IMR-90 (cell line): Measurements from ENCODE around the gene ISCA2.

ENCODE experiments used
- BHLHE40 ChIP-seq: fragments of 150-350 bp; IDR thresholded peaks from 2 replicates; pipeline ENCODE4 v1.6.1; 2016; ENCODE audit warnings: mild to moderate bottlenecking, low read depth, low read length
- CEBPB ChIP-seq: IDR thresholded peaks from 2 replicates; pipeline ENCODE4 v1.6.1; 2012; ENCODE audit warnings: low read depth, low read length, improper control_type of control experiment
- FOS ChIP-seq: fragments of 150-350 bp; IDR thresholded peaks from 2 replicates; pipeline ENCODE4 v1.6.1; 2016; ENCODE audit warnings: low read depth, low read length
- NFE2L2 ChIP-seq: fragments of 150-350 bp; IDR thresholded peaks from 2 replicates; pipeline ENCODE4 v1.6.1; 2016; ENCODE audit warnings: low read depth, mild to moderate bottlenecking, low read length
- POLR2A ChIP-seq: IDR thresholded peaks from 2 replicates; pipeline ENCODE4 v1.6.1; 2012; ENCODE audit warnings: mild to moderate bottlenecking, low read depth, low read length
- RAD21 ChIP-seq: IDR thresholded peaks from 2 replicates; pipeline ENCODE4 v1.6.1; 2012; ENCODE audit warnings: low read length, improper control_type of control experiment
- RCOR1 ChIP-seq: IDR thresholded peaks from 2 replicates; pipeline ENCODE4 v1.6.1; 2012; ENCODE audit warnings: mild to moderate bottlenecking, low read length, improper control_type of control experiment; ENCODE audit not compliant: insufficient replicate concordance
- RFX5 ChIP-seq: IDR thresholded peaks from 2 replicates; pipeline ENCODE4 v1.8.0; 2012; ENCODE audit warnings: low read depth, mild to moderate bottlenecking, low read length, moderate library complexity
- SMC3 ChIP-seq: fragments of 150-350 bp; IDR thresholded peaks from 2 replicates; pipeline ENCODE4 v1.6.1; 2016; ENCODE audit warnings: low read depth, mild to moderate bottlenecking, antibody characterized with exemption, low read length, moderate library complexity
- TF ChIP-seq, protein P1 (sequence below): fragments of 150-350 bp; IDR thresholded peaks from 2 replicates; pipeline ENCODE4 v1.6.1; 2016; ENCODE audit warnings: low read depth, mild to moderate bottlenecking, low read length, moderate library complexity, borderline replicate concordance
- TF ChIP-seq, protein P2 (sequence below): conservative IDR thresholded peaks from 2 replicates; pipeline ENCODE4 v1.5.1; 2012; ENCODE audit warnings: mild to moderate bottlenecking, low read depth, low read length, improper control_type of control experiment

DNA sequence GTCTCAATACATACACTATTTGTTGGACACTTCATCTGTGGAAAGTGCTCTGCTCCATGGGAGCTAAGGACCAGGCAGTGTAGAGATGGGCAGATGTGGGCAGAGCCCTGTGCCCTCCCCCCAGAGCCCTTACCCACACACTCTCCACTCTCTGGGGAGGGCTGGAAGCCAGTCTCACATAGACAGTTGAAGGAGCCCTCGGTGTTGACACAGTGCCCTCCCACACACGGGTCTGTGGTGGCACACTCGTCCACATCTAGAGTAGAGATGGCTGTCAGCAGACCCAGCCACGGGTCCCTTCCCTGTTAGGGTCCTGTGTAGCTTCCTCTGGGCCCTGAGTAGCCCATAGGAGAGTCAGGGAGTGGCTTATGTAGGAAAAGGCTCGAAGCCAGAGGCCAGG lies 14.3 kb downstream of the ISCA2 start:
- TF ChIP-seq, protein P1, sequence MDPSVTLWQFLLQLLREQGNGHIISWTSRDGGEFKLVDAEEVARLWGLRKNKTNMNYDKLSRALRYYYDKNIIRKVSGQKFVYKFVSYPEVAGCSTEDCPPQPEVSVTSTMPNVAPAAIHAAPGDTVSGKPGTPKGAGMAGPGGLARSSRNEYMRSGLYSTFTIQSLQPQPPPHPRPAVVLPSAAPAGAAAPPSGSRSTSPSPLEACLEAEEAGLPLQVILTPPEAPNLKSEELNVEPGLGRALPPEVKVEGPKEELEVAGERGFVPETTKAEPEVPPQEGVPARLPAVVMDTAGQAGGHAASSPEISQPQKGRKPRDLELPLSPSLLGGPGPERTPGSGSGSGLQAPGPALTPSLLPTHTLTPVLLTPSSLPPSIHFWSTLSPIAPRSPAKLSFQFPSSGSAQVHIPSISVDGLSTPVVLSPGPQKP, result no peak
- TF ChIP-seq, protein P2, sequence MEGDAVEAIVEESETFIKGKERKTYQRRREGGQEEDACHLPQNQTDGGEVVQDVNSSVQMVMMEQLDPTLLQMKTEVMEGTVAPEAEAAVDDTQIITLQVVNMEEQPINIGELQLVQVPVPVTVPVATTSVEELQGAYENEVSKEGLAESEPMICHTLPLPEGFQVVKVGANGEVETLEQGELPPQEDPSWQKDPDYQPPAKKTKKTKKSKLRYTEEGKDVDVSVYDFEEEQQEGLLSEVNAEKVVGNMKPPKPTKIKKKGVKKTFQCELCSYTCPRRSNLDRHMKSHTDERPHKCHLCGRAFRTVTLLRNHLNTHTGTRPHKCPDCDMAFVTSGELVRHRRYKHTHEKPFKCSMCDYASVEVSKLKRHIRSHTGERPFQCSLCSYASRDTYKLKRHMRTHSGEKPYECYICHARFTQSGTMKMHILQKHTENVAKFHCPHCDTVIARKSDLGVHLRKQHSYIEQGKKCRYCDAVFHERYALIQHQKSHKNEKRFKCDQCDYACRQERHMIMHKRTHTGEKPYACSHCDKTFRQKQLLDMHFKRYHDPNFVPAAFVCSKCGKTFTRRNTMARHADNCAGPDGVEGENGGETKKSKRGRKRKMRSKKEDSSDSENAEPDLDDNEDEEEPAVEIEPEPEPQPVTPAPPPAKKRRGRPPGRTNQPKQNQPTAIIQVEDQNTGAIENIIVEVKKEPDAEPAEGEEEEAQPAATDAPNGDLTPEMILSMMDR, result no peak
- no peak for TF ChIP-seq POLR2A
- no peak for TF ChIP-seq SMC3
- no peak for TF ChIP-seq CEBPB
- TF ChIP-seq BHLHE40, result no peak
- TF ChIP-seq RFX5, result no peak
- TF ChIP-seq FOS, result no peak
- TF ChIP-seq RAD21, result no peak
- no peak for TF ChIP-seq RCOR1
- no peak for TF ChIP-seq NFE2L2
